Measurements from ENCODE around the gene COL13A1. TPM values are rescaled to one million over a fixed set of nuclear protein-coding genes. Genes with fewer than 3 reads are reported as not detected.

The COL13A1 gene
- polyA plus RNA-seq, 1 of the 3 experiments (the other 2 are of a cell fraction) = 26.7 TPM

GRCh38 chr10:69835875-69836730 is 34.4 kb downstream of the COL13A1 start (continued):
- TF ChIP-seq EZH2phosphoT487 (IDR thresholded peaks at IDR 0.05; ENCODE audit: borderline replicate concordance, low read depth) (no peak), GATA2 (CRISPR knock-in tag; IDR thresholded peaks at IDR 0.05) (no peak), SMC3 (IDR thresholded peaks at IDR 0.05; ENCODE audit: low read depth, low read length) (no peak), FOSL2 (IDR thresholded peaks at IDR 0.05; ENCODE audit: borderline replicate concordance, low read depth) (no peak), JUND (IDR thresholded peaks at IDR 0.05) (no peak), MAX (IDR thresholded peaks at IDR 0.05; ENCODE audit: low read depth) (no peak), RFX5 (IDR thresholded peaks at IDR 0.05; ENCODE audit: low read length) (no peak)

GRCh38 chr10:69836731-69837030 is 35.0 kb downstream of the COL13A1 start:
- Histone ChIP-seq H3K4me2 (no peak overlapping the region), H3K36me3 (replicated peaks in 1 of 2; ENCODE audit: control insufficient read depth in 1 of 2, insufficient read depth in 2 of 2, low read length in 1 of 2) (no peaks in the 10 kb centered on the region), H3K27ac (ENCODE audit: low read depth in 2 of 2, low read length in 1 of 2) (no peak overlapping the region), H3K79me2 (ENCODE audit: insufficient read depth) (peaks cover 7% of the 10 kb centered on the region; the same call in 1 of the 2 replicates), H3K9ac (no peak overlapping the region), H4K20me1 (ENCODE audit: insufficient read depth) (no peaks in the 10 kb centered on the region), H3K4me1 (ENCODE audit: control insufficient read depth in 1 of 2, insufficient read depth in 2 of 2, low read depth in 1 of 2, low read length in 1 of 2) (peaks cover 15 to 29% of the 10 kb centered on the region in 2 experiments; a peak in 3 of 4 replicates), H3K9me2 (no peaks in the 10 kb centered on the region), H3K27me3 (ENCODE audit: insufficient read depth) (no peaks in the 10 kb centered on the region), H3F3A (replicated peaks; ENCODE audit: insufficient read depth) (no peaks in the 10 kb centered on the region), H3K9me3 (no peaks in the 10 kb centered on the region), H3K4me3 (ENCODE audit: low read depth in 2 of 2, low read length in 1 of 2) (no peak overlapping the region), H2AFZ (ENCODE audit: low read depth) (no peak overlapping the region)
- no peak for DNase-seq
- 83% methylated on average over 4 of the region's 6 CpGs for WGBS (ENCODE audit: low lambda C conversion rate)
- TF ChIP-seq YY1 (IDR thresholded peaks at IDR 0.05; ENCODE audit: low read depth) (no peak), RCOR1 (IDR thresholded peaks at IDR 0.05; ENCODE audit: low read length) (no peak), REST (IDR thresholded peaks at IDR 0.05; ENCODE audit: low read depth, low read length) (no peak), EP300 (IDR thresholded peaks at IDR 0.05; ENCODE audit: borderline replicate concordance in 1 of 2, low read depth in 1 of 2, low read length in 1 of 2) (no peak), USF1 (IDR thresholded peaks at IDR 0.05; ENCODE audit: borderline replicate concordance, low read depth) (no peak), SIN3A (IDR thresholded peaks at IDR 0.05; ENCODE audit: borderline replicate concordance, low read depth, low read length) (no peak), USF2 (IDR thresholded peaks at IDR 0.05; ENCODE audit: borderline replicate concordance, low read depth, low read length) (no peak), TEAD4 (IDR thresholded peaks at IDR 0.05; ENCODE audit: borderline replicate concordance, insufficient read depth) (no peak), PBX3 (IDR thresholded peaks at IDR 0.05) (no peak), FOXM1 (IDR thresholded peaks at IDR 0.05; ENCODE audit: low read depth) (no peak), FOSL2 (IDR thresholded peaks at IDR 0.05; ENCODE audit: borderline replicate concordance, low read depth) (no peak), FOXJ3 (CRISPR knock-in tag; IDR thresholded peaks at IDR 0.05) (no peak), RAD21 (IDR thresholded peaks at IDR 0.05; ENCODE audit: low read length) (no peak), GABPA (IDR thresholded peaks at IDR 0.05; ENCODE audit: low read depth) (no peak), GATA2 (CRISPR knock-in tag; IDR thresholded peaks at IDR 0.05) (no peak), SMC3 (IDR thresholded peaks at IDR 0.05; ENCODE audit: low read depth, low read length) (no peak)
- POLR2A ChIA-PET = interaction anchor here (0.9 kb wide), 1 partner anchor 310 kb away, joined by 3 read pairs; the partner anchor contains the start of gene TYSND1
- CTCF ChIA-PET = interaction anchor here (0.6 to 2.0 kb wide), 4 partner anchors 15 to 78 kb away, joined by 3 to 7 read pairs (median 4); no protein-coding TSS in a partner anchor

Measured in SK-N-SH (cell line).